Measurements from ENCODE around the gene IL11RA. TPM values are rescaled to one million over a fixed set of nuclear protein-coding genes. Genes with fewer than 3 reads are reported as not detected.

IL11RA gene
- total and polyA plus RNA-seq, 2 of the 8 experiments (the other 6 are each of a cell fraction or from before 2014, with no cell fraction given) = 5.5 to 9.1 TPM

GRCh38 chr9:34647651-34648050 is 4.3 kb upstream of the IL11RA start (continued):
- no peak for TF ChIP-seq CHD7 (IDR thresholded peaks at IDR 0.05; ENCODE audit: insufficient replicate concordance, low read length)

Measured in H1 (cell line).